CD8-positive, alpha-beta memory T cell (primary cell): ENCODE data around the gene PPM1L. TPM values are rescaled to one million over a fixed set of nuclear protein-coding genes. Genes with fewer than 3 reads are reported as not detected.
A peak's percentile ranks its signal among the peaks of the same experiment; 100 is the strongest.

Experiments used
- CTCF ChIA-PET: fragments of 350-600 bp; sonication (Branson Sonifier 250); formaldehyde crosslinking; loops from one replicate; lab custom pipeline; 2021; ENCODE audit warnings: antibody characterized with exemption; lab: Charles Lee
- POLR2A ChIA-PET: fragments of 350-600 bp; sonication (Branson Sonifier 250); formaldehyde crosslinking; loops from one replicate; lab custom pipeline; 2021; ENCODE audit warnings: antibody characterized with exemption; lab: Charles Lee
- DNase-seq, 5 donors: peaks; one replicate each; pipeline versions ENCODE4 v3.0.0 to v3.0.0-alpha.2; 2020 to 2022; ENCODE audit warnings: mixed read lengths in 1 of 5
- H3K27ac ChIP-seq: one replicate; pipeline ENCODE4 v1.7.0; 2013; ENCODE audit warnings: low read depth, mild to moderate bottlenecking, low read length, moderate library complexity
- H3K27me3 ChIP-seq: 2 replicates; pipeline ENCODE4 v1.7.0; 2013; ENCODE audit warnings: low read length, mild to moderate bottlenecking; ENCODE audit not compliant: insufficient read depth, poor library complexity, severe bottlenecking
- H3K36me3 ChIP-seq: 2 replicates; pipeline ENCODE4 v1.7.0; 2013; ENCODE audit warnings: mild to moderate bottlenecking, low read length, moderate library complexity; ENCODE audit not compliant: insufficient read depth
- H3K4me1 ChIP-seq: 2 replicates; pipeline ENCODE4 v1.7.0; 2013; ENCODE audit warnings: mild to moderate bottlenecking, low read length, moderate library complexity; ENCODE audit not compliant: insufficient read depth
- H3K4me3 ChIP-seq: 2 replicates; pipeline ENCODE4 v1.7.0; 2013; ENCODE audit warnings: mild to moderate bottlenecking, low read length
- H3K9me3 ChIP-seq: 2 replicates; pipeline ENCODE4 v1.7.0; 2013; ENCODE audit warnings: mild to moderate bottlenecking, low read length
- H3K27ac Mint-ChIP-seq, 8 donors: one replicate each; pipeline ENCODE4 v1.8.0; 2020 to 2021; ENCODE audit warnings: mixed read lengths in 8 of 8, mild to moderate bottlenecking in 6 of 8, inconsistent platforms in 3 of 8, moderate library complexity in 3 of 8
- H3K27me3 Mint-ChIP-seq, 2 donors: one replicate each; pipeline ENCODE4 v1.8.0; 2020 to 2021; ENCODE audit warnings: mixed read lengths in 2 of 2, mild to moderate bottlenecking in 1 of 2, moderate library complexity in 1 of 2
- H3K36me3 Mint-ChIP-seq, 3 donors: one replicate each; pipeline ENCODE4 v1.8.0; 2020 to 2021; ENCODE audit warnings: mixed read lengths in 3 of 3, inconsistent platforms in 1 of 3, mild to moderate bottlenecking in 1 of 3
- H3K4me1 Mint-ChIP-seq, 3 donors: one replicate each; pipeline ENCODE4 v1.8.0; 2020 to 2021; ENCODE audit warnings: mixed read lengths in 3 of 3, inconsistent platforms in 1 of 3, mild to moderate bottlenecking in 1 of 3
- H3K4me3 Mint-ChIP-seq, 7 donors: one replicate each; pipeline ENCODE4 v1.8.0; 2020 to 2021; ENCODE audit warnings: mixed read lengths in 7 of 7, mild to moderate bottlenecking in 6 of 7, moderate library complexity in 4 of 7, inconsistent platforms in 2 of 7
- H3K9me3 Mint-ChIP-seq, 5 donors: one replicate each; pipeline ENCODE4 v1.8.0; 2020 to 2022; ENCODE audit warnings: mixed read lengths in 5 of 5, mild to moderate bottlenecking in 3 of 5, moderate library complexity in 2 of 5, inconsistent platforms in 1 of 5
- polyA plus RNA-seq: library from polyadenylated mRNA; unstranded; fragments of 300-500 nt; fragmentation: Illumina TruSeq; gene quantifications from one replicate; pipeline ENCODE4 v1.2.3, GENCODE V29; 2021
- total RNA-seq, 2 experiments: library from RNA; stranded (reverse); gene quantifications; one replicate each; pipeline ENCODE4 v1.2.3, GENCODE V29; 2021

Gene PPM1L
- total and polyA plus RNA-seq, 3 experiments from 2014 or later, result 1.3 to 4.4 (median 3.8) TPM

- DNase-seq, result no peak
- H3K27me3 Mint-ChIP-seq, result peaks cover 0 to 3% of the 10 kb centered on the region in 2 donors
- CTCF ChIA-PET, result no interaction called here
Measured at GRCh38 chr3:161093895-161094294, 337.9 kb downstream of the PPM1L start.

GRCh38 chr3:161096771-161097367, 340.8 kb downstream of the PPM1L start:
- Histone ChIP-seq H3K27me3 (no peaks in the 10 kb centered on the region), H3K36me3 (no peaks in the 10 kb centered on the region), H3K4me3 (no peak overlapping the region), H3K9me3 (no peaks in the 10 kb centered on the region), H3K27ac (no peak overlapping the region), H3K4me1 (no peaks in the 10 kb centered on the region)
- ChIA-PET CTCF (no interaction called here), POLR2A (no interaction called here)
- Mint-ChIP-seq H3K9me3 (no peaks in the 10 kb centered on the region), H3K4me3 (no peak overlapping the region), H3K4me1 (no peaks in the 10 kb centered on the region), H3K36me3 (no peaks in the 10 kb centered on the region), H3K27ac (no peak overlapping the region), H3K27me3 (peaks cover 6 to 7% of the 10 kb centered on the region in 2 donors)
- DNase-seq, result no peak

More at GRCh38 chr3:161093895-161094294, 337.9 kb downstream of the PPM1L start:
- no peaks in the 10 kb centered on the region for H3K36me3 Mint-ChIP-seq
- no peak overlapping the region for H3K27ac ChIP-seq
- peak overlapping the region in 1 of 8 donors; percentile 61 for H3K27ac Mint-ChIP-seq
- no peaks in the 10 kb centered on the region for H3K9me3 ChIP-seq
- H3K4me1 ChIP-seq, result no peaks in the 10 kb centered on the region
- no peaks in the 10 kb centered on the region for H3K4me1 Mint-ChIP-seq
- no peak overlapping the region for H3K4me3 ChIP-seq
- no peaks in the 10 kb centered on the region for H3K36me3 ChIP-seq
- POLR2A ChIA-PET, result no interaction called here
- no peaks in the 10 kb centered on the region for H3K27me3 ChIP-seq
- no peaks in the 10 kb centered on the region for H3K9me3 Mint-ChIP-seq
- no peak overlapping the region for H3K4me3 Mint-ChIP-seq

- Mint-ChIP-seq H3K36me3 (no peaks in the 10 kb centered on the region), H3K4me1 (peaks cover 7 to 12% (median 8%) of the 10 kb centered on the region in 3 donors), H3K4me3 (no peak overlapping the region)
Measured at GRCh38 chr3:161100994-161101393, 345.0 kb downstream of the PPM1L start.

GRCh38 chr3:161101609-161102008, 345.6 kb downstream of the PPM1L start:
- Histone ChIP-seq H3K36me3 (no peaks in the 10 kb centered on the region), H3K4me1 (no peaks in the 10 kb centered on the region), H3K27me3 (no peaks in the 10 kb centered on the region), H3K9me3 (no peaks in the 10 kb centered on the region), H3K4me3 (no peak overlapping the region), H3K27ac (no peak overlapping the region)
- Mint-ChIP-seq H3K27me3 (peaks cover 13 to 20% of the 10 kb centered on the region in 2 donors), H3K36me3 (no peaks in the 10 kb centered on the region), H3K4me3 (no peak overlapping the region), H3K9me3 (no peaks in the 10 kb centered on the region), H3K4me1 (peaks cover 7 to 12% (median 9%) of the 10 kb centered on the region in 3 donors), H3K27ac (no peak overlapping the region)
- POLR2A ChIA-PET, result no interaction called here
- DNase-seq, result no peak
- CTCF ChIA-PET, result no interaction called here

More at GRCh38 chr3:161100994-161101393, 345.0 kb downstream of the PPM1L start:
- Histone ChIP-seq H3K9me3 (no peaks in the 10 kb centered on the region), H3K4me1 (no peaks in the 10 kb centered on the region), H3K27me3 (no peaks in the 10 kb centered on the region), H3K4me3 (no peak overlapping the region), H3K36me3 (no peaks in the 10 kb centered on the region), H3K27ac (no peak overlapping the region)
- Mint-ChIP-seq H3K27ac (peak overlapping the region in 1 of 8 donors; percentile 30), H3K9me3 (no peaks in the 10 kb centered on the region), H3K27me3 (peaks cover 13 to 19% of the 10 kb centered on the region in 2 donors)
- no peak for DNase-seq
- CTCF ChIA-PET, result no interaction called here
- POLR2A ChIA-PET, result no interaction called here

- DNase-seq, result no peak
- Mint-ChIP-seq H3K36me3 (no peaks in the 10 kb centered on the region), H3K4me1 (peaks cover 7 to 12% (median 9%) of the 10 kb centered on the region in 3 donors), H3K27ac (no peak overlapping the region), H3K27me3 (peaks cover 15 to 36% of the 10 kb centered on the region in 2 donors), H3K9me3 (no peaks in the 10 kb centered on the region), H3K4me3 (peak overlapping the region in 4 of 7 donors; percentile 26 to 59 (median 46))
- H3K4me3 ChIP-seq, result no peak overlapping the region
- no peaks in the 10 kb centered on the region for H3K27me3 ChIP-seq
- no peaks in the 10 kb centered on the region for H3K4me1 ChIP-seq
- no peaks in the 10 kb centered on the region for H3K36me3 ChIP-seq
- H3K9me3 ChIP-seq, result no peaks in the 10 kb centered on the region
- no peak overlapping the region for H3K27ac ChIP-seq
- ChIA-PET CTCF (no interaction called here), POLR2A (no interaction called here)
Measured at GRCh38 chr3:161103776-161104385, 347.9 kb downstream of the PPM1L start.

GRCh38 chr3:161104561-161105551, 348.8 kb downstream of the PPM1L start, which contains the start of gene B3GALNT1:
B3GALNT1 (minus strand) TSS chr3:161105349; CDS start chr3:161086754, 18,595 bp downstream.
- no peaks in the 10 kb centered on the region for H3K36me3 ChIP-seq
- peaks cover 19 to 38% of the 10 kb centered on the region in 2 donors for H3K27me3 Mint-ChIP-seq
- H3K9me3 ChIP-seq, result no peaks in the 10 kb centered on the region
- DNase-seq, result peak in 2 of 5 donors; percentile 3 to 33
- ChIA-PET CTCF (no interaction called here), POLR2A (no interaction called here)
- no peak within 1 kb of the TSS for H3K27ac ChIP-seq
- no peaks in the 10 kb centered on the region for H3K36me3 Mint-ChIP-seq
- H3K27me3 ChIP-seq, result no peaks in the 10 kb centered on the region
- H3K4me1 ChIP-seq, result no peaks in the 10 kb centered on the region
- no peaks in the 10 kb centered on the region for H3K9me3 Mint-ChIP-seq
- peak within 1 kb of the TSS; percentile 37 for H3K4me3 ChIP-seq
- peak within 1 kb of the TSS; percentile 61 to 80 (median 68) for H3K4me3 Mint-ChIP-seq
- peaks cover 7 to 12% (median 9%) of the 10 kb centered on the region in 3 donors for H3K4me1 Mint-ChIP-seq
- peak within 1 kb of the TSS in 2 of 8 donors; percentile 7 to 24 for H3K27ac Mint-ChIP-seq

GRCh38 chr3:161107311-161107710, 351.3 kb downstream of the PPM1L start:
- H3K4me1 Mint-ChIP-seq, result peaks cover 7 to 12% (median 9%) of the 10 kb centered on the region in 3 donors
- ChIA-PET POLR2A (no interaction called here), CTCF (interaction anchor here (1.1 kb wide), 1 partner anchor 12 kb away, joined by 3 read pairs; no protein-coding TSS in a partner anchor)
- peaks cover 28 to 49% of the 10 kb centered on the region in 2 donors for H3K27me3 Mint-ChIP-seq
- no peak overlapping the region for H3K27ac Mint-ChIP-seq
- no peaks in the 10 kb centered on the region for H3K36me3 ChIP-seq
- H3K4me3 Mint-ChIP-seq, result no peak overlapping the region
- no peaks in the 10 kb centered on the region for H3K36me3 Mint-ChIP-seq
- H3K4me3 ChIP-seq, result no peak overlapping the region
- no peak overlapping the region for H3K27ac ChIP-seq
- DNase-seq, result no peak
- H3K4me1 ChIP-seq, result no peaks in the 10 kb centered on the region
- H3K9me3 ChIP-seq, result no peaks in the 10 kb centered on the region
- no peaks in the 10 kb centered on the region for H3K27me3 ChIP-seq
- no peaks in the 10 kb centered on the region for H3K9me3 Mint-ChIP-seq
